NCI-H1048 (cell line): Measurements from ENCODE around the gene SLC6A12.
"Not testable (repeated sequence)": the region's sequence is repeated elsewhere in the genome, so short reads cannot be mapped to it uniquely, and the experiment has no call there.

Source experiments
- DNase-seq: peaks from one replicate; lab custom pipeline; 2025; lab: John Stamatoyannopoulos, UW

SLC6A12 gene

DNA sequence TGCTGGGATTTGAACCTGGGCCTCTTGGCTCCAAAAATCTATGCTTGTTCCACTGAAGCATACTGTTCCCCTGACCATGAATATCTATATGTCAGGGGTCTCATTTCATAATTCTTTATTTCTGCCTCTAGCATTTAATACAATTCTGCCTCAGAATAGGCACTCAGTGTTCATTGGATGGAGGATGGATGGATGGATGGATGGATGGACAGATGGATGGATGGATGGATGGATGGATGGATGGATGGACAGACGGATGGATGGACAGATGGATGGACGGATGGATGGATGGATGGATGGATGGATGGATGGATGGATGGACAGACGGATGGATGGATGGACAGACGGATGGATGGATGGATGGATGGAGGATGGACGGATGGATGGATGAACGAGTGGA lies 3.1 kb upstream of the SLC6A12 start:
- not testable (repeated sequence) for DNase-seq

DNA sequence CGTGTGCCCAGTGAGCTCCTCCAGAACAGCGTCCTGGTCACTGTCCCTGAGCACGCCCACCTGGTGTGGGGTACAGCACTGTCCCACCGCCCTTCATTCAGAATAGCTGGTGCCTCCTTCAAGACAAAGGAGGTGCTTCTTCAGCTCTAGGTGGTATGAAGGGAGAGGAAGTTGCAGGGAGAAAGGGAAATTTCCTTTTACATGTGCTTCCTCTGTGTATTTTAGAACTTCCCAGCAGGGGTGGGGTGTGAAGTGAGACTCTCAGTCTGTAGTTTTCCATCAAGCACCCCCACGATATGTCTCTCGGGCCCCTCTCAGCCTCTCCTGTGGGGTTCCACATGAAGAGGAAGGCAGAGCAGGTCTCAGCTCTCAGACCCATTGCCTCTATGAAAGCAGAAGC lies 1.2 kb upstream of the SLC6A12 start:
- DNase-seq = no peak

DNA sequence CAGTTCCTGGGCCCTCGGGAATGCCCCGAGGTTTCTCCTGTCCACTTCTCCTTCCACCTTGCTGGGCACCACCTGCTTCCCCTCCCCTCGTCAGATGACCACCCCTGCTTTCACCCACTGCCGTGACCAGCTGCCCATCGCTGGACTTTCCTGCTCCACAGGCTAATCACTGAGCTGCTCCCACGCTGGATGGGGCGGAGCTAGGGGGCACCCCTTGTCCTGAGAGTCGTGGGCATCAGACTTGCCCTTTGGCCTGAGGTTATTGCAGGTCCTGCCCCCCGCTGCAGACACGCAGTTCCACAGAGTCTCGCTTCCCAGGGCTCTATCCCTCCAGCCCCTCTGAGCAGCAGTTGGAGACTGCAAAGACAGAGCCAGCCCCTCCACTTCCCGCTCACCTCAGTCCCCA lies 427 bp downstream of the SLC6A12 start:
- DNase-seq = no peak

DNA sequence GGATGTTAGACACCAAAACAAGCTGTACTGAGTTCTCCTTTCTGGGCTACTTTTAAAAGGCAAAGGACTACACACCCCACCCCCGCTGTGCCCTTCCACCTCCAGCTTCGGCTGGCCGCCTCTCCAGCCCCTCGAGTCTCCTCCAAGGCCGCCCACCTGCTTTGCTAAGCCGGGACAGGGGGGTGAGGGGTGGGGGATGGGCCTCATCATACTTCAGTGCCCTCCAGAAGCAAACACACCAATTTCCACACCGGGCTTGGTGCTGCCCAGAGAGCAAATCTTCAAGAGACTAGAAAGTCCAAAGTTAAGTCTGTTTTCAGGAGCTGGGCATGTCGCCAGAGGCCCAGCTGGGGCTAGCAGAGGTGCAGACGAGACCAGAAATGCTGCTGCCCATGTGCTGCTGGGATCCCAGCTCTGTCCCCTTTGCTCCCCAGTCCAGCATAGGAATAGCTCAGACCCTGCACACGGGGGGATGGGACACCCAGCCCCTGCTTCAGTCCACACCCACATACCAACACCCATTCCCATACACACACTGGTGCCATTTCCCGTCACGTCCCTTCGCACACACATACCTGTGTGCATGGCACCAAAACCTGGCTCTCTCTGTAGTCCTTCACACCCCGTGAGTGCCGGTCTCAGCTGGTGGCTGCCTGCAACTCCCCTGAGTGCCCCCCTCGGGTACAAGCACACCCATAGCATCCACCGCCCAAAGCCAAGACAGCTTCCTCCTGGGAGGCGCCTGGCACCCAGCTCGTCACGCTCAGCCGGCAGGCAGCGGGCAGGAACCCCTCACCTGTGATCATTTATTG lies 1.0 kb downstream of the SLC6A12 start:
- no peak for DNase-seq

DNA sequence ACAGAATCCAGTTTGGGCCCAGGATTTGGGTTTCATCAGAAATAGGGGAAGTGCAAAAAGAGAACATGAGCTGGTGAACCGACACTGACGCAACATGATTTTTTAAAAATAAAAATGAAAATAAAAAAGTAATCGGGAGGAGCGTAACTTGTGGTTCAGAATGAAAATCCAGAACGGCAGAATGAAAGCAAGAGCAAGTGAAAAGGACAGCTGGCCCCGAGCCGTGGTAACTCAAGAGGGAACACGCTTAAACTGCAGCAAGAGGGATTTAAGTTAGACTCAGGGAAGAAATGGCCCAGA lies 1.6 kb downstream of the SLC6A12 start:
- DNase-seq = no peak

DNA sequence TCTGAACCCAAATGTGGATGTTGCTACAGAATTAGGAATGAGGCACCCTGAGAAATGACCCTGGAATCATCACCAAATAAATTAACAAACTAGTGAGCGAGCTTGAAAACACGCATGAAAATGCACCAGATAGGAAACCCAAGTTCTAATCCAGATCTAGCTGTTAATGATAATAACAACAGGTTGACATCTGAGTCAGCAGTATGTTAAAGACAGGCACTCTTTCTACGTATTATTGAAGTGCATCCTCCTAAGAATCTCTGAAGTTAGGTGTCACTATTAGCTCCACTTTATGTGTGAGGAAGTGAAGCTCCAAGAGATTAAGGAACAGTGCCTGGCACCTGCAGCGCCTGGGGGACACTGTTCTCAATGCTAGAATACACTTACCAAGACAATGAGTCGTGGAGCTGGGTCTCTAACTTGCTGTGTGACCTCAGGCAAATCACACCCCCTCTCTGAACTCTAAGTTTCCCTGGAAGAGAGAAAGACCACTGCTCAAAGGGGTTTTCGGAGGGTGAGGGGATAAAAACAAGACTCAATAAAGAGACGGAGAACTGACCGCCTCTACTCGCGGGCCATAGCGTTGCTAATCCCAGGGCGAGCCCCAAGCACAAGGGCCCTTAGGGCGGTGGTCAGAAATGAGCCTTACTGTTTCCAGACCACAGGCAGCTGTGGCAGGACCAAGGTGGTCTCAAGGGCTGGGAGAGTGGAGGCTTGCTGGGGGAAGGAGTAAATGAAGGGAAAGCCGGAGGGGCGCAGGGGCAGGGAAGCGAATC lies 2.1 kb downstream of the SLC6A12 start:
- no peak for DNase-seq

DNA sequence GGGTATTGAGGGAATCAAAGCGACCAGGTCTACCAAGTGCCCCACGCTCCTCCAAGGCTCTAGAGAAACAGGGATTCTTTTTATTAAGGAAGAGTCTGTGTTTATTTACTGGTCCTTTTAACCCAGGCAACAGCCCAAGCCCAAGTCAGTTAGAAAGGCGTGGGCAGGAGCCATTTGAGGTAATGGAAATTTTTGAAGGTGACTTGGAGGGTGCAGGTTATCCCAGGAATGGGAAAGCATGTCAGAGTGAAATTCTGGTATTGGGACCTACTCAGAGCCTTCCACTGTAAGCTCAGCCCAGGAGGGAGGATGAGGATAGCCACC lies 2.9 kb downstream of the SLC6A12 start:
- no peak for DNase-seq

DNA sequence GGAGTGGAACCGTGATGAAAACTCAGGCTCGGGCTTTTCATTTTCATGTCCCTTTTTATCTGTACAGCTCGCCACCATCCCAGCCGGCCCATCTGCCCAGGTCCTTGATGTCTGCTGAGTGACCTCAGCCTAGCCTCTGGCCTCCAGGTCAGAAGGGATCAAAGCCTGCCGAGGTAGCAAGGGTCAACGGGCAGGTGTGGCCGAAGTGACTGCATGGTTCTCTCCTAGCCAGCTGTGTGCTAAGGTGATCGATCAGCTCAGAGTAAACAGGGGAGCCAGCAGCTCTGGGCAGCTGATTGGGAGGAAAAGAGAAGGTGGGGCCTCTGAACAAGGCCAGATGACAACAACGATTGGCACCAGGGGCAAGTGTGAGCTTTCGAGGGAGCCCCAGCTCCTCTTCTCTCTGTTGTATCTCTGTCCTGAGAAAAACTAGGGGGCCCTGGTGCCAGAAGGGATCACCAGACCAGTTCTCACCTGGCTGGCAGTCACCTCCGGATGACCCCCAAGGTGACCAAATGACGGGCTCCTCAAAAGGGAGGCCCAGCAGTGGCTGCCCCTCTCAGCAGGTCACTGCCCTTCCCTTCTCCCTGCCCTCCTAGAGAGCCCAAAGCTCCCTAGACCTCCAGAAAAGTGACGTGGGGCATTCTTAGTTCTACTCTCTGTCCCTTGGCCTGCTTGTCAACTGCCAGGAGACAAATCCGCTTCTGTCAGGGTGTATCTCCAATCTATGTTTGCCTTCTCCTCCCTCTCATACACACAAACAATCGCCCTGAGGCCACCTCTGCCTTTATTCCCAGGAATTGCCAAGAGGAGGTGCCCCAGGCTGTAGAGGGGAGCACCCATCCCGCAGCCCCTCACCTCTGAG lies 3.4 kb downstream of the SLC6A12 start:
- no peak for DNase-seq

DNA sequence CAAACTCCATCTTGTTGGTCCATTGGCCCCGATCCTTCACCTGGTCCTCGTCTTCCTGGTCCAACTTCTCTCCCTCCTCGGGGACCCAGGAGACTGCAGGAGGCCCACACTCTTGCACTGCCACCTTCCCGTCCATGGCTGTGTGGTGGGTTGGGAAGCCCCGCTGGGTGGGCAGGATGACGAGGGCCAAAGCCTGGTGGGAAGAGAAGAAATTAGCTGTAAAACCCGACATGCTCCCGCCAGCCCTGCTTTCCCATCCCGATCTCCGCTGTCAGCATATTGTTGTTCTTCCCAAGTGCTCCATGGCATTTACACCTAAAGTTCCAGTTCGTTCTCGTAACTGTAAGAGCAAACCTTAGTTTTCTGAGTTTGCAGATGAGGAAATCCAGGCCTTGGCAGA lies 4.1 kb downstream of the SLC6A12 start:
- no peak for DNase-seq

DNA sequence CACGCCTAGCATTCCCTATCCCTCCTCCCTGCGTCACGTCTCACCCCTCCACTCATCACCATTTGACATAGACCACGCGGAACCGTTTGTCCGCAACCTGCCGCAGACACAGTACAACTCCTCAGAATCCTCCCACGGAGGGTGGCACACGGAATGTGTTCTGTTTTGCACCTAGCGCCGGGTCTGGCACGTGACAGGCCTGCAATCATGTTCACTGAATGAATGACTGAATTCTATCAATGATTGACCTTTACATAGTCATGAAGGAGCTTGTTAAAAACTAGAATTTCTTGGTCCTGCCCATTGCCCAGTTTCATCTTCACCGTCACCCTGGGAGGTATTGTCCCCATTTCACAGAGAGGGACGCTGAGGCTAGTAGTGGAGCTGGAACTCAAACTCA lies 4.7 kb downstream of the SLC6A12 start:
- DNase-seq = no peak

DNA sequence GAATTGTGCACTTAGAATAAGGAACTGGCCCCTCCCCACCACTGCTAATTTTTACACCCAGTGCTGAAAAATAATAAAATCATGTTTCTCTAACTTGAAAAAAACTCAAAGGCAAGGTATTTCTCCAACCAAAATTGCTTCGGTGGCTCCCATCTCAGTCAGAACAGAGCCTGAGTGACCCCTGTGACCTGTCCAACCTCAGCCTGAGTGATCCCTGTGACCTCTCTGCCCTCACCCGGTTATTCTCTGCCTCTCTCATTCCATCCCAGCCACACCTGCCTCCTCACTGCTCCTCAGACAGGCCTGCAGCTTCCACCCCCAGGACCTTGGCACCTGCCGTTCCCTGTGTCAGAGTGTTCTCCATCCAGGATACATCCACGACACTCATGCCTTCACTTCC lies 5.1 kb downstream of the SLC6A12 start:
- DNase-seq = no peak

DNA sequence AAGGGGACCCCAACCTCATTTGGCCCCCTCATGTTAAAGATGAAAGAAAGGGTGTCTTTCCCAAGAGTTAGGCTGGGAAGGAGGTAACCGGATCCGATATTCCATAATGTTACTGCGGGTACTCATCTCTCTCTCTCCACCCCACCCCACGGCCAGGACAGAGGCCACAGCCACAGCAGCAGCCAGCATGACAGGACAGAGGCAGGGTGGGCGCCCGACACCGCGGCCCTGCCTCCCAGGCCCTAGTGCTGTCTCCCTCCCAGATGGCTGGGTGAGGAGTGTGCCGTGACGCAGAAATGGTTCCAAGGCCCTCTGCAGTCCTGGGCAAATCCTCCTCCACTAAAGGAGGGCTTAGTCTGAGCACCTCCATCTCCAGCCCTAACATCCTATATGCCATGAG lies 6.2 kb downstream of the SLC6A12 start:
- no peak for DNase-seq

DNA sequence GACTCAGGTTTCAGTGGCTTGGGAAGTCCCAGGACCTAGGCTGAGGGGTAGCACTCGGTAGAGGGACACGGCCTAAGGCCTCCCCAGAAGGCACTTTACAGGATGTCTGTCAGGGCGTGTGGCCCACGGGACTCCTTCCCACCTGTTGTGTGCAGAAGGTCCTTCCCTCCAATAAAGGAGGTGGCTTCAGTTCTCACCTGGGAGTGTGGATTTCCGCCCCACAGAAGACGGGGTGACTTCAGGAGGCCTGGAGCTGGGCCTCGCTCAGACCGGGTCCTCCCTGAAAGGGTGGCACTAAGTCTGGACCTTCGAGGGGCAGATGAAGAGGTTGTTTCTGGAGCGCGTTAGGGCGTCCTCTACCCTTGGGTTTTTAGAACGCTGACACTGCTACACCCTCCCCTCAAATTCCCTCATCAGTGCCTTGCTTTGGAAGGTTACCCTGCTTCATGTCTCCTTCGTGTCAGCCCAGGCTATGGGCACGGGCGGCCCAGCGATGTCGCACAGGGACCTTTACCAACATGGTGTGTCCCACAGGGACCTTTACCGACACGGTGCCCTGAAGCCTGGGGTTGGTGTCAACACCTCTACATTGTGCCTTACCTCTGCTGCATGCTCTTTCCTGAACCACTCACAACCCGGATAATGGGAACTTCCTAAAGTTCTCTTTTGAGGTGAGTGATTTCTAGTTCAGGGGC lies 7.1 kb downstream of the SLC6A12 start:
- DNase-seq = no peak

DNA sequence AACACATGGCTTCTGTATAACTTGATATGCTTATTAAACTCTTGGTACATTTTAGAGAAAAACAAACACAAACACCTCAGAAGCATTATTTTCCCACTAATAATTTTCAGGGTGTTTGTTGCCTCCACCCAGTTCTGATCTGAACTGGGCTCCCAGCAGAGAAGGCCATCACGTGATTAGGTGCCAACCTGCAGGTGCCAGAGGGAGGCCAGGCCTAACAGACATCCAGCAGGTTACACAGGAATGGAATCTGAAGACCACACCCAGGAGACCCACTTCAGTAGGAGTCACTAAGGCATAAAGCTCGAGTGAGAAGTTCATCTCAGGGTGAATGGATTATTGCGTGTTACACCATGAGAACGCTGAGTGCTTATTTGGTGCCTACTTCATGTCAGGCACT lies 8.9 kb downstream of the SLC6A12 start:
- no peak for DNase-seq

DNA sequence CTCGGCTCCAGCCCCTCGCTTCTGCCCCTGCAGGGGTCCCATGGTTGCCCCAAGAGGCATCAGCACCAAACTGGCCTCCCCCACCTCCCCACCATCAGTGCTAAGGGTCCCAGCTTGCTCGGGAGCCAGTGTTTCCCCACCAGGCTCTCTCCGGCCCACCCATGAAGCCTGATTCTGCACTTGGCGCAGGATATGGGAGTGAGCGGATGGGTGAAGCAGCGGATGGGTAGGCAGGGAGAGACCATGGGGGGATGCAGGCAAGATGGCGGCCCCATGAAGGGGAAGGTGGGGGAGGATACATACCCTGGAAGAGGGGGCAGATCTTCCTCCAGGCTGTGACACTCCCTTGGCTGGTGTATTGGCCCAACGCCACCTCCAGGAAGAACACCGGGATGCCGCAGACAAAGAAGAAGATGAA lies 9.7 kb downstream of the SLC6A12 start:
- no peak for DNase-seq

DNA sequence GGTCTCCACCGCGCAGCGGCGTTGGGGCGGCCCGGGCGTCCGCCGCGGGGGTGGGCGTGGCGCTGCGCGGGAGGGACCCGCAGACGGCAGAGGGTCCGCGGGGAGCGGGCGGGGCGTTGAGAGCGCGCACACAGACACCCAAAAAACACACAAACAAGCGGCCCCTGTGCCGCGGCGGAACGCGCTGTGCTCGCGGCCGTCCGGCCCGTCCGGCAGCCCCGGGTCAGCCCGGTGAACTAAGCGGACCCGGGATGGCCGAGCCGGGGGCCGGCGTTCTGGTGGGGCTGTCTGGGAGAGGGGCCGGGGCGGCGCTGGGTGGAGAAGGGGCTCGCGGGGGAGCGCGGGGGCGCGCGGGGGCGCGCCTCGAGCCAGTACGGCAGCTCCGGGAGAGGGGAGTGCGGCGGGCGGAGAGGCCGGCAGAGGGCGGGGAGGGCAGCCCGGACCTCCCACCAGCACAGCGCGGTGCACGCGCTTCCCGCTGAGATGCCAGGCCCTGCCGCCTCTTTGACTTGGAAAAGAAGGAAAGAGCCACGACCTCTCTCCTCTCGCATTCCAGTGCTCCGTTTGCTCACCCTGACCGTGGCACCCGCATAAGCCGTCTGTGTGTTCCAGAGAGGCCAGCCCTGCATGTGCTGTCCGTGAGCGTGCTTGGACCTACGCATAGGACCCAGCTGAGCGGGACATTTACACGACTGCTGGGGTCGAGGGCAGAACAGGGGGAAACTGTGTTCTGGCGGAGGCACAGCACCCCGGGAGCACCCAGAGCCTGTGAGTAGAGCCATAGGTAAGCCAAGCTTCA lies 10.3 kb downstream of the SLC6A12 start:
- no peak for DNase-seq

DNA sequence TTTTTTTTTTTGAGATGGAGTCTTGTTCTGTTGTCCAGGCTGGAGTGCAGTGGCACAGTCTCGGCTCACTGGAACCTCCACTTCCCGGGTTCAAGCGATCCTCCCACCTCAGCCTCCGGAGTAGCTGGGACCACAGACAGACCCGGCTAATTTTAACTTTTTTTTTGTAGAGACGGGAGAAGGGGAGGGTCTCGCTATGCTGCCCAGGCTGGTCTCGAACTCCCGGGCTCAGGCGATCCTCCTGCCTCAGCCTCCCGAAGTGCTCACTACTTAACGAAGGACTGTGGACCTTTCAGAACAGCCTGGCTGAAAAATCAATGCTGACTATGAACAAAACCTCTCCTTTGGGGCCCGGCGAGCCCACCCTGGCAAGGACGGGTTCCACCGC lies 10.9 kb downstream of the SLC6A12 start:
- no peak for DNase-seq

DNA sequence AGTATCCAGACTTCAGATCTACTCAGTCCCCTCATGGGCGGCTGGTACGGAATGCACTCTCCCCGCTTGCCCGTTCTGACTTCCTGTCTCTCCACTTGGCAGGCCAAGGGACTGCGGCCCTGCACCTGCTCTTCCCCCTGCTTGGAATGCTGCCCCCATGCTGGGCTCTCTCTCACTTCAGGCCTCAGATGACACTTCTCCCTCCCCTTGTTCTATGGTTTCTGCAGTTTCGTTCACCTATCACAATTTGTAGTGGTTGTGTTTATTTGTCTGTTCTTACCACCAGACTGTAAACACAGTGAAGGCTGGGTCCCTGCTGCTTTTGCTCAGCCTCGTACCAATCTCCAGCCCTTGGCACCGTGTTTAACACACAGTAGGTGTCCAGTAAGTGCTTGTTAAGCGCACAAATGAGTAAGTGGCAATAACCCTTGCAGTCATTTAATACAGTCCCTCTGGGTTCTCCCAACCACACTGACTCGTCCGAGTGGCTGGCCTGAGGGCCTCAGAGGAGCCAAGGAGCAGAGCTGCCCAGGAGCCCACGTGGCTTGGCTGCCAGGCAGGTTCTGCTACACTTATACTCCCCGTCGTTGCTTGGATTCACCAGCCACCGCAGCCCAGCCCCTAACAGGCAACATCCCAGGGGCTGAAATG lies 11.8 kb downstream of the SLC6A12 start:
- no peak for DNase-seq

DNA sequence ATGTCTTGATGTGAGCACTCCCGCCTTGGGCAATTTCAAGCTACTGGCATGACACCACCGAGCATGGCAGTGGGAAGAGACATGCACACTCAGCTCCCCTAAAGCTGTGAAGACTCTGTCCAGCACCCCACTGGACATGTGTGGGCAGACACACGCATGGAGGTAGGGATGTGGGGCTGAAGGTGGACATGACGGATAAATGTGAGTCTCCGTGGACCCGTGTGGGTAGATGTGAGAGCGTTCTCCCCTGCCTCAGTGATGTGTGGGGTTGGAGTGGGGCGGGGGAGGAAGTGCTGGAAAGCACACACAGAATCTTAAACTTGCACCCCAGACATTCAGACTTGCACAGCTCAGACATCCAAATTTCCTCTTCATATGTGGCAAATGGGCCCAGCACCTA lies 12.6 kb downstream of the SLC6A12 start:
- DNase-seq = no peak

DNA sequence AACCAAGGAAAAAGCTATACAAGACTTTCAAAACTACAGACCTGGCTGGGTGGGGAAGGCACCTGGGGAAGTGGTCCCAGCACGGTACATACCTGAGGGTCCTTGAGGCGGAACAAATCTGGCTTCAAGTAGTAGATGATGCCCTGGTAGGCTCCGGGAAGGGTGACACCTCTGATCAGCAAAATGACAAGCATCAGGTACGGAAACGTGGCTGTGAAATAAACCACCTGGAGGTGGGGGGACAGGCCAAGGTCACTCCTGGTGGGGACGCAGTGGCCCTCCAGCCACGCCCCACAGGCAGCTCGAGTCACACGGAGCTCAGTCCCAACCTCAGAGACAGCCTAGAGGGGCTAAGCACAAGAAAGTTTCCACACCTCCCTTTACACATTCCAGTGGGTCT lies 15.3 kb downstream of the SLC6A12 start:
- DNase-seq = no peak
